ENCODE results near the gene COL5A3.

- no peak for TF ChIP-seq EZH2 (IDR thresholded peaks at IDR 0.05; ENCODE audit: low read length)
- no peak for TF ChIP-seq CTCF (optimal IDR thresholded peaks at IDR 0.05 in 1 of 3, IDR thresholded peaks at IDR 0.05 in 1 of 3, conservative IDR thresholded peaks at IDR 0.05 in 1 of 3; ENCODE audit: extremely low read depth in 1 of 3, insufficient read depth in 2 of 3, low read length in 3 of 3)
Observed at GRCh38 chr19:9967326-9967725, 43.0 kb downstream of the COL5A3 start.
